ES-I3 (cell line): ENCODE results near the gene ORC2.

Experiments
- H3K36me3 ChIP-seq: 2 replicates; pipeline ENCODE4 v1.6.1; 2013; ENCODE audit warnings: mild to moderate bottlenecking, low read length, control low read depth, moderate library complexity; ENCODE audit not compliant: insufficient read depth
- H3K4me1 ChIP-seq: 2 replicates; pipeline ENCODE4 v1.6.1; 2013; ENCODE audit warnings: mild to moderate bottlenecking, control low read depth, low read length; ENCODE audit not compliant: insufficient read depth
- H3K9ac ChIP-seq: 2 replicates; pipeline ENCODE4 v1.6.1; 2013; ENCODE audit warnings: low read depth, mild to moderate bottlenecking, low read length, moderate library complexity
- H3K9me3 ChIP-seq: 2 replicates; pipeline ENCODE4 v1.6.1; 2013; ENCODE audit warnings: mild to moderate bottlenecking, low read length, moderate library complexity; ENCODE audit not compliant: control insufficient read depth, insufficient read depth

The ORC2 gene

DNA sequence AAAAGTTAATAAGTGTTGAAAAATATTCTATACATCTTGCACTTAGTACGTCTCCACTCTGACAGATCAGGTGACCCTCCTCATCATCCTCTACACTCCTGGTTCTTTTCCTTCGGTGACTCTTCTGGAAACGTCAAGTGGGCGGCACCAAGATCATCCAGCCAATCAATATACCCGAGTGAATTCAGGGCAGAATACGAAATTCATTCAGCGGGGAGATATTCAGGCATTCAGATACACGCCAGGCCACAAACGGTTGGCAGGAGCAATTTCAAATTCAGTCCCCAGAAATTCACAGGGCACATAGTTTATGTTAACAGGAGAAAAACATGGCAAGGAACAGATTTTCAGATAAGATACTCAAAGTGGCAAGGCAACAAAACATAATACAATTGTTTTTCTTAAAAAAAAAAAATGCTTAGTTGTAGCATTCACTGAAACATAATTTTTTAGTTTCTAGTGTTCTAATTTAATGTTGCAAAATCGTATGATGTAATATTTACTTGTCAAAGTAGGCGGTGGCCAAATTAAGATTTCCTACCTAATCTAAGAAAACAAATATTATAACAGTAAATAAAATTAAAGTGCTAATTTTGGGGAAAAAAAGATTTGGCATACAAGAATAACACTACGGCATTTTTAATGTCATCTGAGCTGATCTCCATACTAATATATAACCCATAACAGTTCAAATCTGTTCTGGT is 103.2 kb downstream of the ORC2 start:
- Histone ChIP-seq H3K9me3 (no peaks in the 10 kb centered on the region), H3K36me3 (peaks cover 33% of the 10 kb centered on the region), H3K9ac (no peak overlapping the region), H3K4me1 (peaks cover 6% of the 10 kb centered on the region; the same call in 1 of the 2 replicates)
